OCI-LY7 (cell line): ENCODE measurements around the gene SYT2.

Source experiments
- EZH2phosphoT487 ChIP-seq: fragments of 200-600 bp; sonication (generic); IDR thresholded peaks from 2 replicates; pipeline ENCODE4 v1.6.1; 2018; ENCODE audit warnings: low read depth, borderline replicate concordance, mild to moderate bottlenecking, mixed run types, antibody characterized with exemption, low read length, moderate library complexity, mixed read lengths
- TF ChIP-seq, protein P1 (sequence below): fragments of 200-600 bp; sonication (generic); conservative IDR thresholded peaks from 2 replicates; pipeline ENCODE4 v1.5.1; 2014; ENCODE audit warnings: mild to moderate bottlenecking, antibody characterized with exemption, low read length, moderate library complexity, mixed read lengths

GRCh38 chr1:202704601-202705000, 5.7 kb downstream of the SYT2 start:
- TF ChIP-seq, protein P1, sequence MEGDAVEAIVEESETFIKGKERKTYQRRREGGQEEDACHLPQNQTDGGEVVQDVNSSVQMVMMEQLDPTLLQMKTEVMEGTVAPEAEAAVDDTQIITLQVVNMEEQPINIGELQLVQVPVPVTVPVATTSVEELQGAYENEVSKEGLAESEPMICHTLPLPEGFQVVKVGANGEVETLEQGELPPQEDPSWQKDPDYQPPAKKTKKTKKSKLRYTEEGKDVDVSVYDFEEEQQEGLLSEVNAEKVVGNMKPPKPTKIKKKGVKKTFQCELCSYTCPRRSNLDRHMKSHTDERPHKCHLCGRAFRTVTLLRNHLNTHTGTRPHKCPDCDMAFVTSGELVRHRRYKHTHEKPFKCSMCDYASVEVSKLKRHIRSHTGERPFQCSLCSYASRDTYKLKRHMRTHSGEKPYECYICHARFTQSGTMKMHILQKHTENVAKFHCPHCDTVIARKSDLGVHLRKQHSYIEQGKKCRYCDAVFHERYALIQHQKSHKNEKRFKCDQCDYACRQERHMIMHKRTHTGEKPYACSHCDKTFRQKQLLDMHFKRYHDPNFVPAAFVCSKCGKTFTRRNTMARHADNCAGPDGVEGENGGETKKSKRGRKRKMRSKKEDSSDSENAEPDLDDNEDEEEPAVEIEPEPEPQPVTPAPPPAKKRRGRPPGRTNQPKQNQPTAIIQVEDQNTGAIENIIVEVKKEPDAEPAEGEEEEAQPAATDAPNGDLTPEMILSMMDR: no peak
- TF ChIP-seq EZH2phosphoT487: no peak
